Psoas muscle (tissue), 8 donors: ENCODE data around the gene TNNT3. TPM values are rescaled to one million over a fixed set of nuclear protein-coding genes. Genes with fewer than 3 reads are reported as not detected.
A peak's percentile ranks its signal among the peaks of the same experiment; 100 is the strongest.
"Not testable (repeated sequence)": the region's sequence is repeated elsewhere in the genome, so short reads cannot be mapped to it uniquely, and the experiment has no call there.

Experiments used
- ATAC-seq, 4 donors: fragments of 200-7000 bp; cut with Tn5 transposase; one replicate each; pipeline ENCODE4 v1.9.1; 2020; ENCODE audit warnings: moderate library complexity in 3 of 4, mild to moderate bottlenecking in 2 of 4
- DNase-seq, 2 donors: peaks; one replicate each; pipeline ENCODE4 v3.0.0-alpha.2; 2020
- H3K27ac ChIP-seq: fragments of 200-600 bp; one replicate; pipeline ENCODE4 v1.8.0; 2022
- H3K27me3 ChIP-seq, 3 donors: fragments of 200-600 bp in 1 of 3; one replicate each; pipeline versions ENCODE4 v1.6.1 to v1.8.0; 2013 to 2022; ENCODE audit warnings: low read length in 2 of 3, mild to moderate bottlenecking in 2 of 3, moderate library complexity in 1 of 3; ENCODE audit not compliant: insufficient read depth in 3 of 3
- H3K36me3 ChIP-seq, 2 donors: fragments of 200-600 bp in 1 of 2; one replicate each; pipeline versions ENCODE4 v1.6.1 to v1.8.0; 2013 to 2022; ENCODE audit warnings: low read depth in 1 of 2, mild to moderate bottlenecking in 1 of 2, moderate library complexity in 1 of 2; ENCODE audit not compliant: insufficient read depth in 1 of 2
- H3K4me1 ChIP-seq: fragments of 200-600 bp; one replicate; pipeline ENCODE4 v1.8.0; 2022
- H3K4me3 ChIP-seq: fragments of 200-600 bp; one replicate; pipeline ENCODE4 v1.8.0; 2022; ENCODE audit warnings: mild to moderate bottlenecking
- H3K9me3 ChIP-seq: fragments of 200-600 bp; one replicate; pipeline ENCODE4 v1.8.0; 2022
- WGBS, 3 donors: extraction: QIAGEN DNeasy Blood & Tissue Kit; methylation state at CpG; one replicate each; pipeline versions ENCODE4 v1.1.6 to v1.1.7; 2013; 5-methylcytosine and 5-hydroxymethylcytosine counted together
- intact Hi-C, 2 donors: fragments of 100-400 bp; cut with DNase I; formaldehyde crosslinking; loops; one replicate each; pipeline versions ENCODE4 v1.11.0 to v1.14.2; 2022
- polyA plus RNA-seq, 3 donors: library from polyadenylated mRNA; stranded (reverse); fragments of 200-250 nt; gene quantifications; one replicate each; pipeline ENCODE4 v1.2.3, GENCODE V29; 2013
- total RNA-seq, 4 donors: library from RNA; stranded (reverse); fragmentation: NEBNext Ultra II Directional in 2 of 4; extraction: Animal tissue kit (Norgen Biotek cat#: 25700) in 2 of 4; gene quantifications; one replicate each; pipeline versions ENCODE4 v1.2.1 to v1.2.4, GENCODE V29; 2021 to 2023
- TF ChIP-seq, protein P1 (sequence below): fragments of 200-600 bp; IDR thresholded peaks from one replicate; pipeline ENCODE4 v1.8.0; 2022; ENCODE audit warnings: antibody characterized with exemption
- donor health status: healthy with polysubstance abuse.
- donor health status: DM: no; HTN: no; CAD: no; lungs with moderate emphysema.
- donor health status: Bipolar disorder and iron deficiency.
- donor health status: healthy.
- donor health status: DM: yes; HTN: yes; CAD: no.
- donor health status: DM: no; HTN: no; CAD: no.
- donor health status: DM: no; HTN: no; CAD: no.
- donor health status: DM: yes; HTN: yes; CAD: no.

The TNNT3 gene
- total and polyA plus RNA-seq, 7 donors, result 1,367 to 7,638 (median 3,289) TPM

DNA sequence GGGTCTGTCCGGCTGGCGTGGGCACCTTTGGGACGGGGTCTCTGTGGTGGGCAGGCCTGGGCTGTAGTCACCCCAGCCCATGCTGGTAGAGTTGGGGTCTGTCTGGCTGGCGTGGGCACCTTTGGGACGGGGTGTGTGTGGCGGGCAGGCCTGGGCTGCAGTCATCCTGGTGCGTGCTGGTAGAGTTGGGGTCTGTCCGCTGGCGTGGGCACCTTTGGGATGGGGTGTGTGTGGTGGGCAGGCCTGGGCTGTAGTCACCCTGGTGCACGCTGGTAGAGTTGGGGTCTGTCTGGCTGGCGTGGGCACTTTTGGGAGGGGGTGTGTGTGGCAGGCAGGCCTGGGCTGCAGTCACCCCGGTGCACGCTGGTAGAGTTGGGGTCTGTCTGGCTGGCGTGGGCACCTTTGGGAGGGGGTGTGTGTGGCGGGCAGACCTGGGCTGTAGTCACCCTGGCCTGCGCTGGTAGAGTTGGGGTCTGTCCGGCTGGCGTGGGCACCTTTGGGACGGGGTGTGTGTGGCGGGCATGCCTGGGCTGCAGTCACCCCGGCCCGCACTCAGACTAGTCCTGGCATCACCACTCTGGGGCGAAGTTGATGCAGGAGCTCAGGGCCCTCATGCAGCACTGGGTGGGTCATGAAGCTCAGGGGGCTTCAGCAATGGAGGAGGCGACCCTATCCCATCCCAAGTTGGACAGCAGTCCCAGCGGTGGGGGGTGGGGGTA is 47.1 kb upstream of the TNNT3 start:
- ATAC-seq (no peak), DNase-seq (peak; percentile 18 to 33)
- Histone ChIP-seq H3K36me3 (no peaks in the 10 kb centered on the region), H3K4me3 (peak overlapping the region; percentile 38), H3K4me1 (peaks cover 12% of the 10 kb centered on the region), H3K9me3 (no peaks in the 10 kb centered on the region), H3K27me3 (peaks cover 0 to 54% (median 23%) of the 10 kb centered on the region in 3 donors), H3K27ac (no peak overlapping the region)
- TF ChIP-seq, protein P1, sequence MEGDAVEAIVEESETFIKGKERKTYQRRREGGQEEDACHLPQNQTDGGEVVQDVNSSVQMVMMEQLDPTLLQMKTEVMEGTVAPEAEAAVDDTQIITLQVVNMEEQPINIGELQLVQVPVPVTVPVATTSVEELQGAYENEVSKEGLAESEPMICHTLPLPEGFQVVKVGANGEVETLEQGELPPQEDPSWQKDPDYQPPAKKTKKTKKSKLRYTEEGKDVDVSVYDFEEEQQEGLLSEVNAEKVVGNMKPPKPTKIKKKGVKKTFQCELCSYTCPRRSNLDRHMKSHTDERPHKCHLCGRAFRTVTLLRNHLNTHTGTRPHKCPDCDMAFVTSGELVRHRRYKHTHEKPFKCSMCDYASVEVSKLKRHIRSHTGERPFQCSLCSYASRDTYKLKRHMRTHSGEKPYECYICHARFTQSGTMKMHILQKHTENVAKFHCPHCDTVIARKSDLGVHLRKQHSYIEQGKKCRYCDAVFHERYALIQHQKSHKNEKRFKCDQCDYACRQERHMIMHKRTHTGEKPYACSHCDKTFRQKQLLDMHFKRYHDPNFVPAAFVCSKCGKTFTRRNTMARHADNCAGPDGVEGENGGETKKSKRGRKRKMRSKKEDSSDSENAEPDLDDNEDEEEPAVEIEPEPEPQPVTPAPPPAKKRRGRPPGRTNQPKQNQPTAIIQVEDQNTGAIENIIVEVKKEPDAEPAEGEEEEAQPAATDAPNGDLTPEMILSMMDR, result no peak
- 29 to 63% (median 42%) methylated on average over 18 to 25 of the region's 25 CpGs for WGBS, 3 donors
- intact Hi-C loops, result no loop called here

DNA sequence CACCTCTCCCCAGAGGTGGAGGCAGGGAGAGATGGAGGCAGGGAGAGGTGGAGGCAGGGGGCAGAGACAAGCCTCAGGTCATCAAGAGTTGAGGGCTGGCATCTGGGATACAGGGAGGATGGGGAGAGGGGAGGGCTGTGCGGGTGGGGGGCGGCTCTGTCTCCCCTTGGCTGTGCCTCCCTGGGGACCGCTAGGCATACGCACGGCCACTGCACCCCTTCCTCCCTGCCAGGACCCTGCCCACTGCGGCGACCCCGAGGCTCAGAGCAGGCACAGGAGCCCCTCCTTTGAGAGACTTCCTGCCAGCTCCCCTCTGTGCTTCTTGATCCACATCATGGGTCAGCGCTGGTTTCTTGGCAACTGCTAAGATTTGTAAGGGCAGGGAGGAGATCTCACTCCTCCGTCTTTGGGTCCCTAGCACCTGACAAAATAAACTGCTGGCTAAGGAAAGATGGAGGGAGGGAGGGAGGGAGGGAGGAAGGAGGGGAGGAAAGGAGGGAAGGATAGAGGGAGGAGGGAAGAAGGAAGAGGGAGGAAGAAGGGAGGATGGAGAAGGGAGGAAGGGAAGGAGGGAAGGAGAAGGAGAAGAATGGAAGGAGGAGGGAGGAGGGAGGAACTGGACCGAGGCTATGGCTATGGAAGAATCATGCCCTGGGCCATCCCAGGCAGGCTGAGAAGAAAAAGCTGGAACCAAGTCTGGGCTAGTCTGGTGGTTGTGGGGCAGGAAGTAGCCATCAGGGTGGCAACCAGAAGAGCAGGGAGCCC is 46.3 kb upstream of the TNNT3 start:
- intact Hi-C loops, result no loop called here
- 13 to 28% (median 27%) methylated on average over 8 to 11 of the region's 11 CpGs for WGBS, 3 donors
- ATAC-seq (no peak), DNase-seq (peak; percentile 34 to 68)
- TF ChIP-seq, protein P1, result no peak
- Histone ChIP-seq H3K36me3 (no peaks in the 10 kb centered on the region), H3K4me3 (peak overlapping the region; percentile 38), H3K9me3 (no peaks in the 10 kb centered on the region), H3K27me3 (peaks cover 0 to 51% (median 22%) of the 10 kb centered on the region in 3 donors), H3K4me1 (peaks cover 12% of the 10 kb centered on the region), H3K27ac (no peak overlapping the region)

DNA sequence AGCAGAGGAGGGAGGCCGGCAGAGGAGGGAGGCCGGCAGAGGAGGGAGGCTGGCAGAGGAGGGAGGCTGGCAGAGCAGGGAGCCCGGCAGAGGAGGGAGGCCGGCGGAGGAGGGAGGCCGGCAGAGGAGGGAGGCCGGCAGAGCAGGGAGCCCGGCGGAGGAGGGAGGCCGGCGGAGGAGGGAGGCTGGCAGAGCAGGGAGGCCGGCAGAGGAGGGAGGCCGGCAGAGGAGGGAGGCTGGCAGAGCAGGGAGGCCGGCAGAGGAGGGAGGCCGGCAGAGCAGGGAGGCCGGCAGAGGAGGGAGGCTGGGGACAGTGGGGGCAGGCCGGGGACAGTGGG is 45.7 kb upstream of the TNNT3 start:
- WGBS, 3 donors, result 29 to 57% (median 39%) methylated on average over 8 to 17 of the region's 17 CpGs
- intact Hi-C loops, H3K9me3 ChIP-seq, H3K27ac ChIP-seq, ATAC-seq, H3K36me3 ChIP-seq, DNase-seq: not testable (repeated sequence)
- Histone ChIP-seq H3K4me1 (peaks cover 12% of the 10 kb centered on the region), H3K4me3 (peak overlapping the region; percentile 18), H3K27me3 (peaks cover 0 to 45% (median 19%) of the 10 kb centered on the region in 3 donors)

DNA sequence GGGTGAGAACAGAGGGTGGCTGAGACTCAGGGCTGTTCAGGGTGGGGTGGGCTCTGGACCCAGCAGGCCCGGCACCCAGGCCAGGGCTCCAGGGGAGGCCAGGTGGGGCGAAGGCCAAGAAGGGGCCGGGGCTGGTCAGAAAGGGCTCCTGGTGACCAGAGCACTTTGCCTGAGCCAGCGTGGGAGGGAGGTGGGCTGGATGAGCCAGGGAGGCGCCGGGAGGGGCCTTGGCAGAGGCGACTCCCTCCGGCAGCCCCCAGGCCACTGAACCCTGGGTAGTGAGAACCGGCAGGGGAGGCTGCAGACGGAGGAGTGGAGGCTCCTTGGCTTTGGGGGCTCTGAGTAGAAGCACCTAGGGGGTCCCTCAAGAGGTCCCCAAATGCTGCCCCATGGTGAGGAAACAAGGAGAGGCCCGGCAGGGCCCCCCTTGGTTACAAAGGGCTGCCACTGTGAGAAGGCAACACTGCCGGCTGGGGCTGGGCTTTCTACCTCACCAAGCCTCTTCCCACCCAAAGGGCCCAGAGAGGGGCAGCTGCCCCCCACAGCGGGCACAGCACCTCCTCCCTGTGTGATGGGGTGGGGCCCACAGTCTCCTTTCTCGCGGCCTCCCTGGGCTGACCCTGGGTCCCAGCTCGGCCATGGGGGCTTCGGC is 44.9 kb upstream of the TNNT3 start:
- intact Hi-C loops, H3K9me3 ChIP-seq, ATAC-seq, H3K36me3 ChIP-seq: not testable (repeated sequence)
- Histone ChIP-seq H3K4me3 (peak overlapping the region; percentile 30), H3K27ac (peak overlapping the region; percentile 68), H3K27me3 (peaks cover 0 to 39% (median 18%) of the 10 kb centered on the region in 3 donors), H3K4me1 (peaks cover 12% of the 10 kb centered on the region)
- 42 to 57% (median 44%) methylated on average over 17 of the region's 17 CpGs for WGBS, 3 donors
- DNase-seq, result peak; percentile 42 to 66

DNA sequence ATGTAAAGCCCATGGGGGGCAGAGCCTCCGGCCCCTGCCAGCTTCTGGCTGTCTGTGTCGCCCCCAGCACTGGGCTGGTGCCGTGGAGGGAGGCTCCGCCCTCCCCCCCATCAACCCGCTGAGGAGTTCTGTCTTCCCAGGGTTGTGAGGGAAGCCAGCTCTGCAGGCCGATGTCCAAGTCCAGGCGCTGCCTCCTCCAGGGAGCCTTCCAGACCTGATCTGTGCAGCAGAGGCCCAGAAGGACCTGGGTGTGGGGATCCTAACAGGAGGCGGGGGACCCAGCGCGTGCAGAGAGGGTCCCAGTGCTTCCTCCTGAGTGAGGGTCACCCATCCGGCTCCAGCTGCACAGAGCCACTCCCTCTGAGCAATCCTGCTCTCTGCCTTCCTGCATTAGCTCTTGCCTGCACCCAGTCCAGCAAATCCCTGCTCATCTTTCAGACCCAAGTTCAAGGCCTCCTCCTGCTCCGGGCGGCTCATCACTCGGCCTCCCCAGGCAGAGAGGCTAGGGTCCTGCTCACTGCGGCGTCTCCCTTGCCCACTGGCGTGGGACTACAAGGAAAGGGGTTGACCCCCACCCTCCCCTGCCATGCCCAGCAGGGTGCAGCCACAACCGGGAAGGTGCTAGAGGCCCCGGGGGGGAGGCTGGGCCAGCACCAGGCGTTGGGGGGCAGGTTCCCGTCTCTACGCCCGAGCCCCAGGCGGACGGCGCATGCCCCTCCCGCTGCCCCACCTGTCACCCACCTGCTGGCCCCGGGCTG is 44.2 kb upstream of the TNNT3 start:
- Histone ChIP-seq H3K4me1 (peaks cover 12% of the 10 kb centered on the region), H3K4me3 (peak overlapping the region; percentile 30), H3K9me3 (no peaks in the 10 kb centered on the region), H3K27me3 (peaks cover 0 to 32% (median 18%) of the 10 kb centered on the region in 3 donors), H3K27ac (peak overlapping the region; percentile 68), H3K36me3 (no peaks in the 10 kb centered on the region)
- TF ChIP-seq, protein P1, result no peak
- DNase-seq (peak in 1 of 2 donors; percentile 77), ATAC-seq (no peak)
- intact Hi-C loops, result no loop called here
- 23 to 52% (median 28%) methylated on average over 23 to 28 of the region's 28 CpGs for WGBS, 3 donors

DNA sequence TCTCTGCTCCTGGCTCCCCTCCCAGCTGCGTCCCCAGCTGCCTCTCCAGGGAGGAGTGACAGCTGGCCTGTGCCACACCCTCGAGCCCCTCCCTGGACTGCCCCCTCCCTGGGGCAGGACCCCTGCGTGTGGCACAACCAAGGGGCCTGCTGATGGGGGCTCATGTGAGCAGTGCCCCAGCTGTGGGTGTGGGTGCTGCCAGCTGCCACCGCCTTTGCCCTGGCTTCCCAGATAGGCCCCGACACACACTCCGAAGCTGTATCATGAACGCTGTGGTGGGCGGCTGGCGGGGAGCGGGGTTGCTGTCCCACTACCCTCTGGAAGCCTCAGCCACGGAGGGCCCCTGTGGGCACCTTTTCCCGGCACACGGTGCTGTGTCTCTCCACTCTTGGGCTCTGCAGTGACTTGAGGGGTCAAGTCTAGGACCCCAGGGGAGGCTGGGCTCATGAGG is 43.6 kb upstream of the TNNT3 start:
- DNase-seq, result peak in 1 of 2 donors; percentile 58

More for the DNA sequence above, 43.6 kb upstream of the TNNT3 start:
- Histone ChIP-seq H3K27ac (peak overlapping the region; percentile 68), H3K4me1 (peaks cover 12% of the 10 kb centered on the region), H3K27me3 (peaks cover 0 to 26% (median 18%) of the 10 kb centered on the region in 3 donors)
- H3K36me3 ChIP-seq, intact Hi-C loops, ATAC-seq, H3K4me3 ChIP-seq, H3K9me3 ChIP-seq: not testable (repeated sequence)
- WGBS, 3 donors, result 21 to 23% (median 22%) methylated on average over 10 to 13 of the region's 13 CpGs
